GM21367 (cell line): ENCODE results near the gene EEF1AKMT2.

Experiments used
- ATAC-seq: cut with Tn5 transposase; IDR thresholded peaks from one replicate; pipeline ENCODE4 v1.9.1; 2021; ENCODE audit not compliant: unreplicated experiment

EEF1AKMT2 gene

GRCh38 chr10:124739119-124739921 lies 52.4 kb downstream of the EEF1AKMT2 start:
- ATAC-seq = no peak

GRCh38 chr10:124738441-124738840 lies 53.2 kb downstream of the EEF1AKMT2 start:
- no peak for ATAC-seq

GRCh38 chr10:124737708-124738107 lies 54.0 kb downstream of the EEF1AKMT2 start:
- ATAC-seq = no peak

- no peak for ATAC-seq
These were observed 54.5 kb downstream of the EEF1AKMT2 start for GRCh38 chr10:124737221-124737620.

GRCh38 chr10:124736491-124737136 lies 55.1 kb downstream of the EEF1AKMT2 start:
- no peak for ATAC-seq

GRCh38 chr10:124735491-124736286 lies 56.0 kb downstream of the EEF1AKMT2 start:
- no peak for ATAC-seq

- no peak for ATAC-seq
These were observed 57.1 kb downstream of the EEF1AKMT2 start for GRCh38 chr10:124734311-124735166.

GRCh38 chr10:124733571-124734245 lies 58.0 kb downstream of the EEF1AKMT2 start:
- ATAC-seq = no peak

GRCh38 chr10:124732931-124733570 lies 58.6 kb downstream of the EEF1AKMT2 start:
- peak; percentile 47 for ATAC-seq

GRCh38 chr10:124731551-124731950 lies 60.1 kb downstream of the EEF1AKMT2 start:
- no peak for ATAC-seq

- no peak for ATAC-seq
These were observed 60.9 kb downstream of the EEF1AKMT2 start for GRCh38 chr10:124730790-124731189.

- ATAC-seq = no peak
These were observed 62.6 kb downstream of the EEF1AKMT2 start for GRCh38 chr10:124728830-124729661.

GRCh38 chr10:124728071-124728829 lies 63.4 kb downstream of the EEF1AKMT2 start:
- no peak for ATAC-seq

- no peak for ATAC-seq
These were observed 64.2 kb downstream of the EEF1AKMT2 start for GRCh38 chr10:124727361-124727960.

- no peak for ATAC-seq
These were observed 65.9 kb downstream of the EEF1AKMT2 start for GRCh38 chr10:124725791-124726190.

- no peak for ATAC-seq
These were observed 66.5 kb downstream of the EEF1AKMT2 start for GRCh38 chr10:124725171-124725631.

- ATAC-seq = no peak
These were observed 67.2 kb downstream of the EEF1AKMT2 start for GRCh38 chr10:124724279-124725027.
